ENCODE measurements around the gene GSX1.
A peak's percentile ranks its signal among the peaks of the same experiment; 100 is the strongest.
"Not testable (repeated sequence)": the region's sequence is repeated elsewhere in the genome, so short reads cannot be mapped to it uniquely, and the experiment has no call there.

Gene GSX1

GRCh38 chr13:27794921-27795717, 2.8 kb downstream of the GSX1 start:
- no peak for DNase-seq

DNA sequence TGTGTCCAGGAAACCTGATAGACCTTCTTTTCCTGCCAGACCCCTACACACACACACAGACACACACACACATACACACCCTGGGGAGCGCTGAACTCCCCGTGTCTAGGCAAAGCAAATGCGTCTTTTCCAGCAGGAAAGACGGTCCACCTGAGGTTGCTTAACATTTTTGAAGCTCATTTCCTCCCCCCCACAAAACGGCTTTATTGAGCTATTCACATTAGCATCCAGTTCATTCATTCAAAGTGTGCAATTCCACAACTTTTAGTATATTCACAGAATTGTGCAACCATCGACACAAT, 3.4 kb downstream of the GSX1 start:
- DNase-seq = no peak

DNA sequence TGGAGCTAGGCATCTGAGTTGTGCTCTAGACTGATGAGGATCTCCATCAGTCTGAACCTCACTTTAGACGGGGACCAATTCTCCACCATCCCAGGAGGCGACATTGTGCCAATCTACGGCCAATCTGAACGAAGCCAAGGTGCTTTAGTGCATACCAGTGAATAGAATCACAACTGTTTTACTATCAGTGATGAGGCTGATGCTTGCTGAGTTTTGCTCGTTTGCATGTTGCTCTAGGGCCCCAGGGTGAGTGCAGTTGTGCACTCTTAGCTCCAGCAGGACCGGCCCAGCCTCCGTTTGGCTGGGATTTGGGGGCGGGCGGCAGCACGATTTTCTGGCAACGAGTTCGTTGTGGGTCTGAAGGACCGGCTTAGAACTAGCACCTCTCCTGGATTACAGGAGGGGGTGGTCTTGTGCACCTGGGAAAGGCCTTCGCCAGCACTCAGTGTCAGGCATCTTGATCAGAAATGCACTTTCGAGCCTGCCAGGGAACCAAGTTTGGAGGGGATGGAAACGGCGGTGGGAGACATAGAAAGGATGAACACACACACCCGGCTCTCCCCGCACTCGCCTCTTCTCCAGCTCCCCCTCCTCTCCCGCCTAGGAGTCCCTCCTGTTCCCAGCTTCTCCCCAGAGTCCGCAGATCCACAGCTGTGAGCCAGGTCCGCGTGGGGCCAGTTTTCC, 4.4 kb downstream of the GSX1 start:
- no peak for DNase-seq

GRCh38 chr13:27797228-27797624, 4.9 kb downstream of the GSX1 start:
- DNase-seq = no peak

DNA sequence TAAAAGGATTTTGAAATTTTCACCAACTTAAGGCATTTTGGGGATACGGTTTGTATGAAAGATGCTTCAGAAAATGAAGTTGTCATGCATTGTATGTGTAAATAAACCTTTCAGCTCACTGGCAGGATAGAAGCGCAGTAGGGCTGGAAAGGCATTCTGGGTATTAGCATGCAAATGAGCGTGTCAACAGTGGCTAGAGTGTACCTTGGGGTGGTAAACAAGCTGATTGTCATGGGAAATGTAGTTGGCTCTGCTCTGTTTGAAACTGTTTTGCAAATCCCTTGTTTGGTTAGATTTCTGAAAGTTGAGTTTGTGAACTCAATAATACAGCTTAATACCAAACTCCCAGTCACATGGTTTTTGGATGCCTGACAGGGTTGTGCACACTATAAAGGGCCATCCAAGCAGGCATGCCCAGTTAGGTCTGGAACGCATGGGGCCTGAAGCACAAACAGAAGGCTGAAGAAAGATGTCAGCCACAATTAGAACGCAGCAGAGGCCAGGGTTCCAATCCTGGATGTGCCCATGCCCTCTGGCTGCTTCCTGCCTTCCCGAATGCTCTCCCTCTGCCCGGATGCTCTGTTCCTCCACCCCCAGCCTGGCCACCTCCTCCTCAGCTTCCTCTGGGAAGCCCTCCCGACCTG, 14.6 kb downstream of the GSX1 start:
- DNase-seq = no peak

GRCh38 chr13:27808851-27809550, 16.7 kb downstream of the GSX1 start:
- no peak for DNase-seq

GRCh38 chr13:27810009-27810408, 17.7 kb downstream of the GSX1 start:
- no peak for DNase-seq

DNA sequence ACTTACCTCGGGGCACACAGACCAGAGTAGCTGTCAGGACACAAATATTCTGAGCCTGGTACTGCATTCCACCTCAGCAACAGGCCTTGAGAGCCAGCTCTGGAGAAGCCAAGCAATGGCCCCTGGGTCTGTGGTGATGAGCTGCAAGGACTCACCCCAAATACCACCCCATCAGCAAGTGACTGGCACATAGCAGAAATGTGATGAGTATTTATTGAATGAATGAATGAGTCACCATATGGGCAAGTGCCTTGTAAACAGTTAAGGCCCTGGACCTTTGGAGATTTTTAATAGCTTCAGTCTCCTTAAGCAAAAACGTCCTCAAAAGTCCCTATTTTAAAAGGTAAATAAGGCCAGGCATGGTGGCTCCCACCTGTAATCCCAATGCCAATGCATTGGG, 18.2 kb downstream of the GSX1 start:
- DNase-seq = no peak

DNA sequence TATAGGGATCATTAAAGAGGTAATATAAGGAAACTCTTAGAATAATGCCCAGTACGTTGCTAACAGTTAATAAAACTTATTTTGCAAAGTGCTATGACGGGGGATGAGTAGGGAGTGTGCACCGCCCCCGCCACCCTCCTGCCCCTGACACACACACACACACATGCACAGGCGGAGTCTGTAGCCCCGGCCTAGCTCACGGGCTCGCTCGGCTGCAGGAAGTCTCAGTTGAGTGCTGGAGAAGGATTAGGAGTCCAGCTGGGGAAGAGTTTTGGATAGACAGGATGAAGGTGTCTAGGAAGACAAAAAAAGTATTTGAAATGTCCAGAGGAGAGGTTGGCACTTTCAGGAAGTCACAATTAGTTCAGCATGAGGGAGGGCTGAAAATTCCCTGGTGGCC, 21.5 kb downstream of the GSX1 start:
- no peak for DNase-seq

- DNase-seq = not testable (repeated sequence)
Observed at GRCh38 chr13:27817832-27818231, 25.5 kb downstream of the GSX1 start.

DNA sequence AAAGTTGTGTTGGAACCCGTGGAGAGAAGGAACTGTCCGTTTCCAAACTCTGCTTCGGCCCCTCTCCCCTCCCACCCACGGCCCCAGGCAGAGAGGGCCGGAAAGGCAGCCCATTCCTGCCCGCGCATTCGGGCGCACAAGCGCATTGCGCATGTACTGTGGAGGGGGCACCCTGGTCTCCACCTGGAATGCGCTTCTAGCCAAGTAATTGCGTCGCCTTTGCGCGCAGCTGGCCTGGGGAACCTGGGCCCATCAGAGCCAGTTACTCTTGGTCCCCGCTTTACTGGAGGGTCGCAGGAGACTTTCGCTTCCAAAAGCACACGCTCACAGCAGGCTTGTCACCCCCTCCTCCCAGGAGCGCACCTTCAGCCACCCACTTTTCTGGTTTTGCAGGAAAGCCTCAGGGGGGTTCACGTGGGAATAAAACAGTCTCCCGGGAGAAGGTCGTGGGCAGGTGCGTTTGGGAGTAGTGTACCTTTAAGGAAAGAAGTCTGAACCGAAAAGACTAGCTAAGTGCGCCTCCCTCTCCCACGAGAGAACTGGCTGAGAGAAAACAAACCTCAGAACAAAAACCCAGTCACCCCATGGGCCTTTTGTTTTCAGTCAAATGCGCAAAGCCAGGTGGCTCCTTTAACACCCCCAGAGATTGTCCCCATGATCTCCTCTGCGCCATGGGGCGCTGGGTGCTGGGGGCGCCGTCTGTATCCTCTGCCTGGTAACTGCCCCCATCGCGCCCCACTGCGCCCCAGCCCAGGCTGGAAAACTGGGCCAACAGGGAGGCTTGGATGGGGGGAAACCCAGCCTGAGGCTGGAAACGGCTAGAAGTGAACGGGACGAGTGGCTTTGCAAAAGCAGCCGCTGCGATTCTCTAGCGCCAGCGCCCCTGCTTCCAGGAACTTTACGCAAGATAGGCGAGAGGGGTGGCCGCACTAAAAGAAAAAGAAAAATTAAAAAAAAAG, 28.5 kb downstream of the GSX1 start:
- no peak for DNase-seq

- DNase-seq = no peak
Observed at GRCh38 chr13:27821566-27821965, 29.3 kb downstream of the GSX1 start.

DNA sequence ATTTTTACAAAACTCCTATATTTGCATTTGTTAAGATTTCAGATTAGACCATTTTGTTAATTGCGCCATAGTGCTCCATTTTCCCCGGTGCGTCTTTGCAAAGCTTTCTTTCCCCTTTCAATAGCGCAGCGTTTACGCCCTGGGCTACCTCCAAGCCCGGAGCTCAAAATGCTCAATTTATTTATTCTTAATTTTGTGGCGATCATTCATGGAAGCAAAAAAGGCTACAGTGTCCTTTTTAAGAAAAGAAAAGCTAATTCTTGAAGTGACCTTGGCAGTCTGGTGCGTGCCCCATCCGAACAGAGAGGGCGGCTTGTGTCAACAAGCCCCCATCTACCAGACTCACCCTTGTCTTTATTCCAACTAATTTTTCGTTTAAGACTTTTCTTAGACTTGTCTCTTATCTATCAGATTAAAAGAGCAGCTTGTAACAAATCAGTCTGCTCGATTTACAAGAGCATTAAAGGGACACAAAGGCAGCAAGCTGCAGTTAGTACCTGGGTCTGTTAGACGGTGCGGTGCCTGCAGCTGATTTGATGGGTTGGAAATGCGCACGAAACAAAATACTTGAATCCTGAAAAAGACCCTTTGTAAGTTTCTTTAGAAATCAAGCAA, 30.1 kb downstream of the GSX1 start:
- DNase-seq = no peak

DNA sequence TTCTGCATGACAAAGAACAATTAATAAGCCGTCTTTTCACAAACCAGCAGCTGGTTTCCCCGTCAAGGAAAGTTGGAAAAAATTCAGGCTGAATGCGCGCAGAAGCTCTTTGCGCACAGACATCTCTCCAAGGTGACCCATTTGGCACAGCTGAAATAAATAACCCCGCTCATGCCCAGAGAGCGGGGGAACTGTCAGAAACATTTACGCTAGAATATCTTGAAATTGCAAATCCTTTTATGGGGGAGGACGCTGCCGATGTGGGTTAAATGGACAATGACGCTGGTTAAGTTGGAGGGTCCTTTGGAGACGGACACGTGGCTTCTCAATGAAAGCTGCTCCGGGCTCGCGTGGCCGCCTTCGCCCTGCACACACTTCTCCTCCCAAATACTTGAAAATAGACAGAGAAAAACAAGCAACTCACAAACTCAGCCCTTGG, 30.6 kb downstream of the GSX1 start:
- no peak for DNase-seq

GRCh38 chr13:27824121-27824520, 31.8 kb downstream of the GSX1 start:
- DNase-seq = no peak

- no peak for DNase-seq
Observed at GRCh38 chr13:27825072-27825471, 32.8 kb downstream of the GSX1 start.

- DNase-seq = peak; percentile 67
Observed at GRCh38 chr13:27826379-27827353, 34.4 kb downstream of the GSX1 start.

- DNase-seq = no peak
Observed at GRCh38 chr13:27827646-27828045, 35.4 kb downstream of the GSX1 start.

- peak; percentile 50 to 73 for DNase-seq
Observed at GRCh38 chr13:27830010-27830409, 37.7 kb downstream of the GSX1 start.

GRCh38 chr13:27833206-27833605, 40.9 kb downstream of the GSX1 start:
- no peak for DNase-seq

GRCh38 chr13:27834095-27834494, 41.8 kb downstream of the GSX1 start:
- DNase-seq = no peak

Measured in stimulated activated CD4-positive, alpha-beta T cell treated with anti-CD3 and anti-CD28 coated beads, Interleukin-2, amount 100 ng/mL, for 48 hours (primary cell).